Cerebellar cortex (tissue), 1 donor: Measurements from ENCODE around the gene HHIPL1.

Source experiments
- DNase-seq: peaks from one replicate; pipeline ENCODE4 v3.0.0-alpha.2; 2015; ENCODE audit warnings: low spot score

HHIPL1 gene

GRCh38 chr14:99611646-99612045 lies 33.3 kb upstream of the HHIPL1 start:
- DNase-seq = no peak

GRCh38 chr14:99612071-99612737 lies 32.7 kb upstream of the HHIPL1 start:
- no peak for DNase-seq

GRCh38 chr14:99612738-99613330 lies 32.1 kb upstream of the HHIPL1 start:
- no peak for DNase-seq

GRCh38 chr14:99615497-99616157 lies 29.3 kb upstream of the HHIPL1 start:
- no peak for DNase-seq

- no peak for DNase-seq
Observed at GRCh38 chr14:99616832-99617800, 27.8 kb upstream of the HHIPL1 start.

- DNase-seq = no peak
Observed at GRCh38 chr14:99619835-99620834, 24.8 kb upstream of the HHIPL1 start.

GRCh38 chr14:99621948-99622347 lies 23.0 kb upstream of the HHIPL1 start:
- DNase-seq = no peak

GRCh38 chr14:99624024-99624423 lies 20.9 kb upstream of the HHIPL1 start:
- no peak for DNase-seq

- no peak for DNase-seq
Observed at GRCh38 chr14:99624971-99625370, 20.0 kb upstream of the HHIPL1 start.

- DNase-seq = no peak
Observed at GRCh38 chr14:99625476-99625875, 19.5 kb upstream of the HHIPL1 start.

GRCh38 chr14:99626041-99626648 lies 18.8 kb upstream of the HHIPL1 start:
- no peak for DNase-seq

- DNase-seq = no peak
Observed at GRCh38 chr14:99627100-99627499, 17.8 kb upstream of the HHIPL1 start.

GRCh38 chr14:99627510-99628381 lies 17.2 kb upstream of the HHIPL1 start:
- no peak for DNase-seq

GRCh38 chr14:99628887-99629618 lies 15.9 kb upstream of the HHIPL1 start:
- DNase-seq = peak; percentile 80

GRCh38 chr14:99630202-99630601 lies 14.7 kb upstream of the HHIPL1 start:
- DNase-seq = no peak

GRCh38 chr14:99632410-99633035 lies 12.4 kb upstream of the HHIPL1 start:
- DNase-seq = no peak

GRCh38 chr14:99633141-99633540 lies 11.8 kb upstream of the HHIPL1 start:
- DNase-seq = no peak

- DNase-seq = no peak
Observed at GRCh38 chr14:99633918-99634317, 11.0 kb upstream of the HHIPL1 start.
